GM10248 (cell line): ENCODE results near the gene INPP5F.

Experiments used
- CTCF ChIA-PET: fragments of 300-600 bp; sonication (Branson Sonifier 250); formaldehyde crosslinking; extraction: SDS; loops from one replicate; lab custom pipeline; 2021; ENCODE audit warnings: antibody characterized with exemption; lab: Yijun Ruan, JAX
- POLR2A ChIA-PET: fragments of 350-650 bp; sonication (Branson Sonifier 250); formaldehyde crosslinking; extraction: SDS; loops from one replicate; lab custom pipeline; 2020; ENCODE audit warnings: antibody characterized with exemption; lab: Yijun Ruan, JAX
- DNase-seq: peaks from one replicate; pipeline ENCODE4 v3.0.0; 2012; ENCODE audit errors: extremely low spot score
- TF ChIP-seq, protein P1 (sequence below): IDR thresholded peaks from 2 replicates; pipeline ENCODE4 v1.5.1; 2012; ENCODE audit warnings: mild to moderate bottlenecking, low read depth; ENCODE audit errors: extremely low read depth, missing control alignments, control extremely low read depth

The INPP5F gene

DNA sequence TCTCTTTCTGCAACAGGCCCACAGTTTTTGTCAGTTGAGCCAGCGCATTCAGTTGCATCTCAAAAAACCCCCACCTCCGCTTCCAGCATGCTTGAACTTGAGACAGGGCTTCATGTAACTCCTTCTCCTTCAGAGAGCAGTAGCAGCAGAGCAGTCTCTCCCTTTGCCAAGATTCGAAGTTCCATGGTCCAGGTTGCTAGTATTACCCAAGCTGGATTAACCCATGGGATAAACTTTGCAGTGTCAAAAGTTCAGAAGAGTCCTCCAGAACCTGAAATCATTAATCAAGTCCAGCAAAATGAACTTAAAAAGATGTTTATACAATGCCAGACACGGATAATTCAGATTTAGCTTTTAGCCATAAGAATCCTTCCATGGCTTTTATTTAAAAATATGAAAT, 101.6 kb downstream of the INPP5F start:
- POLR2A ChIA-PET, result no interaction called here
- no peak for DNase-seq
- CTCF ChIA-PET, result interaction anchor here (1.1 kb wide), 1 partner anchor 77 kb away, joined by 4 read pairs; no protein-coding TSS in a partner anchor
- TF ChIP-seq, protein P1, sequence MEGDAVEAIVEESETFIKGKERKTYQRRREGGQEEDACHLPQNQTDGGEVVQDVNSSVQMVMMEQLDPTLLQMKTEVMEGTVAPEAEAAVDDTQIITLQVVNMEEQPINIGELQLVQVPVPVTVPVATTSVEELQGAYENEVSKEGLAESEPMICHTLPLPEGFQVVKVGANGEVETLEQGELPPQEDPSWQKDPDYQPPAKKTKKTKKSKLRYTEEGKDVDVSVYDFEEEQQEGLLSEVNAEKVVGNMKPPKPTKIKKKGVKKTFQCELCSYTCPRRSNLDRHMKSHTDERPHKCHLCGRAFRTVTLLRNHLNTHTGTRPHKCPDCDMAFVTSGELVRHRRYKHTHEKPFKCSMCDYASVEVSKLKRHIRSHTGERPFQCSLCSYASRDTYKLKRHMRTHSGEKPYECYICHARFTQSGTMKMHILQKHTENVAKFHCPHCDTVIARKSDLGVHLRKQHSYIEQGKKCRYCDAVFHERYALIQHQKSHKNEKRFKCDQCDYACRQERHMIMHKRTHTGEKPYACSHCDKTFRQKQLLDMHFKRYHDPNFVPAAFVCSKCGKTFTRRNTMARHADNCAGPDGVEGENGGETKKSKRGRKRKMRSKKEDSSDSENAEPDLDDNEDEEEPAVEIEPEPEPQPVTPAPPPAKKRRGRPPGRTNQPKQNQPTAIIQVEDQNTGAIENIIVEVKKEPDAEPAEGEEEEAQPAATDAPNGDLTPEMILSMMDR, result no peak

DNA sequence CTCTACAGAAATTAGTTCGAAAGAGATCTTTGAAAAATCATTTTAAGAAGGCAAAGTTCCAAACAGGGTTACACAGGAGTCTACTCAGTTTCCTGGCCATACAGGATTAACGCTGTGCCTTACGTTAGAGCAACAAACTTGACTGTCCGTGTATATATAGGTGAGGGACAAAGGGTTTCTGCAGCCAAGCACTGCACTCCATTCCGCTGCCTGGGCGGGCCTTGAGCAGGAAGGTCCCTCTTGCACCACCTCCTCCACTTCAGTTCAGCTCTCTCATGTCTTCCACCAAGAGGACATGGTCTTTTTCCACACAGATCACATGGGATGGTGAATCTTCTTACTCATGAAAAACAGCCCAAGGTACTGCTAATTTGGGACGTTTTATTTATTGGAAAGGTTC, 103.6 kb downstream of the INPP5F start:
- no peak for DNase-seq
- CTCF ChIA-PET, result interaction anchor here (1.3 to 1.6 kb wide), 2 partner anchors 10 to 31 kb away, joined by 3 to 7 read pairs; no protein-coding TSS in a partner anchor
- TF ChIP-seq, protein P1, result no peak
- POLR2A ChIA-PET, result no interaction called here

DNA sequence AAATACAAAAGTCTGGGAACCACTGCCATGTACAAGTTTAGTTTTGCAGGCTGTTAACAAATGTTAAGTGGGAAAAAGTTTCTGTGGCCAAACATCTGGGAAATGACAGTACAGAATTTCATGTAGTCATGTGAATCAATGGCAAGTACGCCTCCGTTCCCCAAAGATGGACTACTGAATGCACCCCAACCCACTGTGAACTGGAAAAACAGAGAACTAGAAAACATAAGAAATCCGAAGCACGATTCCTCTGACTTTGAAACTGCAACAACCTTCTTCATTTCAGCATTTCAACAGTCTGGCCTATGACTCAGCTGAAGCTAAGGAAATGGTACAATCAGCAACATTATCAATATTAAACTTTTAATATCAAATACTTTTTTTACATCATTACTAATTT, 105.0 kb downstream of the INPP5F start:
- POLR2A ChIA-PET, result no interaction called here
- TF ChIP-seq, protein P1, result no peak
- DNase-seq, result no peak
- CTCF ChIA-PET, result interaction anchor here (1.1 to 3.0 kb wide), 5 partner anchors 9 to 144 kb away, joined by 3 to 11 read pairs (median 6); no protein-coding TSS in a partner anchor

DNA sequence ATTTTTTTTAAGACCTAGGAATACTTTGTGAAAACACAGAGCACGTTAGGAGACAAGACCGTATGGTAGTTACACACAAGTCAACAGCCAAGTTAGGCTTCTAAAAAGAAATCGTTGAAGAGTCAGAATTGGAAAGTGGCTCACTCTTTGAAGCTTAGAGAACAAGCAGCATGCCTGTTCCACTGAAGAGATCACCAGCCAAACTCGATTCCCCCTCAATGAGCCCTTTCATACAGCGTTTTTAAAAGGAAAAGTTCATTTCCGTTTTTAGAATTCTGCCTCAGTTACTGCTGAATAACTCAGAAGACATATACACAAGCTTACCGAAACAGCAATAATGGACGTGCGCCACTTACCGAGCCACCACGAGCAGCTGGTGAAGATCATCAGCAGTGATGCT, 105.8 kb downstream of the INPP5F start:
- ChIA-PET POLR2A (no interaction called here), CTCF (interaction anchor here (1.1 to 3.0 kb wide), 5 partner anchors 8 to 145 kb away, joined by 3 to 11 read pairs (median 6); no protein-coding TSS in a partner anchor)
- TF ChIP-seq, protein P1, result no peak
- no peak for DNase-seq

DNA sequence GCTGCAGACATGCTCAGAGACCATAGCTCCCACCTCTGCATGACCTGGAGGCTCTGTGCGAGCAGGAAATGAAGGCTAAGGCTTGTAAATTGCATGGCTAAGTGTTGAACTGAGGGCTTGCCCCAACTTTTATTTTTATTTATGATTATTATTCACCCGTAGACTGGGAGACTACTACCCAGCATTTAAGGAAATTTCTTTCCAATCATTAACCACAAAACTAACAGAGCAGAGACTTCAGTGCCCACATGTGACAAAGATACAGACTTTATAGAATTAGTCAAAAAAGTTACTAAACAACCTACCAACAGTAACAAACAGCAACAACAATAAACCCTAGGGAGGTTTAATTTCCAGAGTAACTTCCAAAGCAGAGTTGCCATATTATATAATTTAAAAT, 107.1 kb downstream of the INPP5F start:
- ChIA-PET CTCF (interaction anchor here (2.9 to 3.0 kb wide), 2 partner anchors 82 to 146 kb away, joined by 8 to 11 read pairs; no protein-coding TSS in a partner anchor), POLR2A (no interaction called here)
- TF ChIP-seq, protein P1, result no peak
- no peak for DNase-seq

DNA sequence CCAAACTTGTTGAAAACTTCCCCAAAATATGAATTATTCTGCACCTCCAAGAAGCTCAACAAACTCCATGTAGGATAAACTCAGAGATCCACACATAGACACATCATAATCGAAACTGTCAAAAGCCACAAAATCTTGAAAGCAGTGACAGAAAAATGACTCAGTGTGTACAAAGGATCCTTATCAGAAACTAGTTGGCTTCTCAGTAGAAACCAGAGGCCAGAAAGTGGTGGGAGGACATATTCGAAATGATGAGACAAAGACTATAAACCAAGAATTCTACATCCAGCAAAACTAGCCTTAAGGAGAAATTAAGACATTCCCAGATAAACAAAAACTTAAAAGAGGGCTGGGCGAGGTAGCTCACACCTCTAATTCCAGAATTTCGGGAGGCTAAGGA, 108.3 kb downstream of the INPP5F start:
- ChIA-PET CTCF (interaction anchor here (0.9 to 1.9 kb wide), 2 partner anchors 25 to 147 kb away, joined by 3 to 6 read pairs; no protein-coding TSS in a partner anchor), POLR2A (interaction anchor here (0.6 kb wide), 1 partner anchor 132 kb away, joined by 3 read pairs; no protein-coding TSS in a partner anchor)
- DNase-seq, result no peak
- TF ChIP-seq, protein P1, result no peak
